GM12801 (cell line): ENCODE results near the gene EHBP1.

Experiments
- CTCF ChIP-seq: IDR thresholded peaks from one replicate; pipeline ENCODE4 v1.5.1; 2011; ENCODE audit warnings: control low read depth; ENCODE audit not compliant: insufficient read length; ENCODE audit errors: extremely low read depth

Gene EHBP1

DNA sequence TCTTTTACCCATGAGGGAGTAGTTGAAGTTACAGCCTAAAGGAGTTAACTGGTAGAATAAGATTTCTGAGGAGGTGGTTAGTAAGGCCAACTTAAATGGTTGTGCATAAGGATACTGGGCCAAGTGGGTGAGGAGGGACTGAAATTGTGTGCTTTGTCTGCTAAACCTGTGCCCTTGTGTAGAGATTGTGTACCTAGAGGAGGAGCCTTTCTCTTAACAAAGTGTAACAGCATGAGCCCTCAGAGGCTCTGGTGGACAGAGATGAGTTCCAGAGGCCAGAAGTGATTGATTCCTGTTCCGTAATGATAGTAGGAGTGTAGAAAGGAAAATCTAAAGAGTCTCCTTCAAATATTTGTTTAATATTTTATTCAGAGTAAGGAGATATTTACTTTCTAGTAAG lies 388.0 kb downstream of the EHBP1 start:
- no peak for TF ChIP-seq CTCF
